BLaER1 treated with 17β-estradiol and CSF1 and Interleukin-3, amounts not matched to agents 10 nM and 100 nM (cell line): ENCODE measurements around the gene STK4.

Experiments used
- H3K27ac ChIP-seq, 11 experiments: shearing (Covaris generic); formaldehyde crosslinking; 2 replicates each; pipeline ENCODE4 v1.8.1; 2022
- H3K27me3 ChIP-seq, 11 experiments: shearing (Covaris generic); formaldehyde crosslinking; 2 replicates each; pipeline ENCODE4 v1.8.1; 2022
- H3K36me3 ChIP-seq, 11 experiments: shearing (Covaris generic); formaldehyde crosslinking; 2 replicates each; pipeline ENCODE4 v1.8.1; 2022
- H3K4me1 ChIP-seq, 10 experiments: shearing (Covaris generic); formaldehyde crosslinking; 2 replicates each; pipeline ENCODE4 v1.8.1; 2022
- H3K4me2 ChIP-seq, 11 experiments: shearing (Covaris generic); formaldehyde crosslinking; 2 replicates each; pipeline ENCODE4 v1.8.1; 2022
- H3K4me3 ChIP-seq, 10 experiments: shearing (Covaris generic); formaldehyde crosslinking; 2 replicates each; pipeline ENCODE4 v1.8.1; 2022
- H3K9ac ChIP-seq, 11 experiments: shearing (Covaris generic); formaldehyde crosslinking; 2 replicates each; pipeline ENCODE4 v1.8.1; 2022
- H3K9me3 ChIP-seq, 11 experiments: shearing (Covaris generic); formaldehyde crosslinking; replicated peaks in 1 of 11; 2 replicates each; pipeline ENCODE4 v1.8.1; 2022
- H4K20me1 ChIP-seq, 11 experiments: shearing (Covaris generic); formaldehyde crosslinking; 2 replicates each; pipeline ENCODE4 v1.8.1; 2022
- Cebpa-rat ChIP-seq, 11 experiments: shearing (Covaris generic); IDR thresholded peaks; 2 replicates each; pipeline ENCODE4 v1.8.1; 2022

Gene STK4

GRCh38 chr20:45036044-45036755 lies 69.9 kb downstream of the STK4 start:
- Histone ChIP-seq H3K9me3 (peaks cover 0 to 11% (median 7%) of the 10 kb centered on the region in 11 experiments; a peak in 8 of 22 replicates), H4K20me1 (peaks cover 0 to 60% (median 6%) of the 10 kb centered on the region in 11 experiments; a peak in 10 of 22 replicates), H3K4me1 (peaks cover 9 to 57% (median 27%) of the 10 kb centered on the region in 10 experiments; a peak in 19 of 20 replicates), H3K36me3 (peaks cover 28 to 68% (median 52%) of the 10 kb centered on the region in 11 experiments), H3K9ac (no peak overlapping the region; a peak in 1 of 22 replicates), H3K4me2 (peak overlapping the region; percentile 20 to 54 (median 42); a peak in 18 of 22 replicates), H3K27me3 (no peaks in the 10 kb centered on the region), H3K27ac (peak overlapping the region in 5 of 11 experiments; percentile 5 to 53 (median 10); a peak in 5 of 22 replicates), H3K4me3 (no peak overlapping the region)
- 0 out of 22 replicates have a peak, but pooled peaks of 1 of the 11 experiments have one; percentile 22 for TF ChIP-seq Cebpa-rat (IDR thresholded peaks at IDR 0.05)

DNA sequence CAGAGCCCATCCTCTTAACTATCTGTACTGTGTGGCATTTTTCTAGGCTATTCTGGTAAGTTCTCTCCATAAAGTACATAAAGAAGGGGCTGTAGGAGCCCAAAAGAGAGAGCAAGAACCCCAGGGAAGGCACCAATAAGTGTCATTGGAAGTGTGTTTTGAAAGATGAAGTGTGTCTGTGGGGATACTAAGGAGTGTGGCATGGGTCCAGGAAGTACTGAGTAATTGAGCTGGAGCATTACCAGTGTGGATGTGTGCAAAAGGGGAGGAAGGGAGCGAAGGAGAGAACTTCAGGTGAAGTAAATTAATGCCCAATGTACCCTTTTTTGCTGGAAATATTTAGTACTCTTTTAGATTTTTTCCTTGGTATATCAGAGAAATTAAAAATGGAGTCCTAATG lies 70.7 kb downstream of the STK4 start:
- no peak for TF ChIP-seq Cebpa-rat (IDR thresholded peaks at IDR 0.05)
- Histone ChIP-seq H3K4me1 (peaks cover 9 to 65% (median 29%) of the 10 kb centered on the region in 10 experiments; a peak in 19 of 20 replicates), H3K4me2 (peak overlapping the region in 2 of 11 experiments; percentile 25 to 50; a peak in 3 of 22 replicates)

GRCh38 chr20:45037635-45038034 lies 71.3 kb downstream of the STK4 start:
- Histone ChIP-seq H3K27ac (peak overlapping the region in 2 of 11 experiments; percentile 0 to 15; a peak in 2 of 22 replicates), H3K9ac (no peak overlapping the region), H3K27me3 (no peaks in the 10 kb centered on the region), H3K36me3 (peaks cover 21 to 68% (median 45%) of the 10 kb centered on the region in 11 experiments), H3K4me1 (peaks cover 9 to 69% (median 29%) of the 10 kb centered on the region in 10 experiments; a peak in 19 of 20 replicates), H3K4me2 (no peak overlapping the region), H3K9me3 (peaks cover 0 to 11% (median 3%) of the 10 kb centered on the region in 11 experiments; a peak in 7 of 22 replicates), H4K20me1 (peaks cover 0 to 59% (median 6%) of the 10 kb centered on the region in 11 experiments; a peak in 10 of 22 replicates), H3K4me3 (no peak overlapping the region)
- TF ChIP-seq Cebpa-rat (IDR thresholded peaks at IDR 0.05) = no peak

More for the DNA sequence above, 70.7 kb downstream of the STK4 start:
- H3K9me3 ChIP-seq = peaks cover 0 to 11% (median 7%) of the 10 kb centered on the region in 11 experiments; a peak in 7 of 22 replicates
- no peak overlapping the region for H3K4me3 ChIP-seq
- H3K9ac ChIP-seq = no peak overlapping the region
- H3K27me3 ChIP-seq = no peaks in the 10 kb centered on the region
- peak overlapping the region in 5 of 11 experiments; percentile 8 to 46 (median 25); a peak in 7 of 22 replicates for H3K27ac ChIP-seq
- H4K20me1 ChIP-seq = peaks cover 0 to 59% (median 6%) of the 10 kb centered on the region in 11 experiments; a peak in 10 of 22 replicates
- H3K36me3 ChIP-seq = peaks cover 22 to 68% (median 45%) of the 10 kb centered on the region in 11 experiments

GRCh38 chr20:45038745-45039474 lies 72.6 kb downstream of the STK4 start:
- Histone ChIP-seq H3K27ac (peak overlapping the region in 8 of 11 experiments; percentile 2 to 72 (median 56); a peak in 15 of 22 replicates), H3K36me3 (peaks cover 10 to 68% (median 41%) of the 10 kb centered on the region in 11 experiments; a peak in 21 of 22 replicates), H3K9me3 (peaks cover 0 to 11% (median 0%) of the 10 kb centered on the region in 11 experiments; a peak in 3 of 22 replicates), H4K20me1 (peaks cover 0 to 64% (median 9%) of the 10 kb centered on the region in 11 experiments; a peak in 10 of 22 replicates), H3K9ac (peak overlapping the region in 2 of 11 experiments; percentile 7 to 30; a peak in 1 of 22 replicates), H3K4me1 (peaks cover 9 to 70% (median 29%) of the 10 kb centered on the region in 10 experiments; a peak in 19 of 20 replicates), H3K4me2 (peak overlapping the region in 6 of 11 experiments; percentile 8 to 72 (median 48); a peak in 10 of 22 replicates), H3K27me3 (no peaks in the 10 kb centered on the region), H3K4me3 (no peak overlapping the region)
- no peak for TF ChIP-seq Cebpa-rat (IDR thresholded peaks at IDR 0.05)

- Histone ChIP-seq H3K4me2 (peak overlapping the region in 6 of 11 experiments; percentile 8 to 72 (median 48); a peak in 11 of 22 replicates), H3K27me3 (no peaks in the 10 kb centered on the region), H3K9me3 (peaks cover 0 to 11% (median 0%) of the 10 kb centered on the region in 11 experiments; a peak in 3 of 22 replicates), H3K27ac (peak overlapping the region in 10 of 11 experiments; percentile 8 to 72 (median 49); a peak in 14 of 22 replicates), H3K4me3 (no peak overlapping the region), H3K9ac (peak overlapping the region in 2 of 11 experiments; percentile 35 to 41; a peak in 2 of 22 replicates), H4K20me1 (peaks cover 0 to 68% (median 12%) of the 10 kb centered on the region in 11 experiments; a peak in 12 of 22 replicates), H3K36me3 (peaks cover 10 to 64% (median 37%) of the 10 kb centered on the region in 11 experiments; a peak in 21 of 22 replicates), H3K4me1 (peaks cover 9 to 75% (median 31%) of the 10 kb centered on the region in 10 experiments; a peak in 19 of 20 replicates)
- TF ChIP-seq Cebpa-rat (IDR thresholded peaks at IDR 0.05) = peak in 1 of 11 experiments; percentile 67; a peak in 3 of 22 replicates
Observed at GRCh38 chr20:45039475-45039820, 73.1 kb downstream of the STK4 start.

DNA sequence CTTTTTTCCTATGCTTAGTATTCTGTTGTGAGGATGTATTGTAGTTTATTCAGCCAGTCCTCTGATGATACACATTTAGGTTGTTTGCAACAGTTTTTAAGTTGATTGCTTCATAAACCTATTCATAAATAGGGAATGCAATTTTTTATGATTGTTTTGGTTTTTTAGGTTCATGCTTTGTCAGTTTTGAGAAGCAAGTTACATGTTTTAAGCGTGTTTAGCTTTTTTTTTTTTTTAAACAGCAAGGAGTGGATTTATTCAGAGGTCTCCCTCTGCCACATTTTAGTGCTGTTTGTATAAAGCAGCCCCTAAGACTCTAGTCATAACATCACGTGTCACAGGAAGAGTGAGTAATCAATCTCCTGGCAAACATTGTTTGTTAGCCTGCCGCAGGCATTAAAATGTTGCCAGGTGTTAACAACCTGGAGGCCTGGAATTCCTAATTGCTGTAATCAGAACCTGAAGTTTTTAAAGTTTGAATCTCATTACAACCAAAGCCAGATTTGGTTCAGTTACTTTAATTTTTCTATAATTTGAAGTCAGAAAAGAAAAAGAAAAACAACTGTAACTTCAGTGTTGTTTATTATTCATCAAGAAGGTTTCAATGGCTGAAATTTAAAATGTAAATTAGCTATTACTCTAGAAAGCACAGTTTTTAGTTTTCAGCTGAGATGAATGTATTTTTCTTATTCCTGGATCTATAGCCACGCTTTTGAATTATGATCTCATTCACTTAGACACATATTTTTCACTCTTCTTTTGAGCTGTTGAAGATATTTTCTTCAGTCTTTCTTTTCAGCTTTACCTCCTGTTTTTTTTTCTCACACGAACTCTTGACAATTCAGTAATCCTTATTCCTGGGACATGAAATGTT lies 75.4 kb downstream of the STK4 start:
- Histone ChIP-seq H3K36me3 (peaks cover 10 to 63% (median 35%) of the 10 kb centered on the region in 11 experiments; a peak in 20 of 22 replicates), H3K4me2 (peak overlapping the region in 3 of 11 experiments; percentile 11 to 43 (median 34); a peak in 5 of 22 replicates), H3K9me3 (peaks cover 0 to 11% (median 0%) of the 10 kb centered on the region in 11 experiments; a peak in 3 of 22 replicates), H3K4me3 (no peak overlapping the region), H3K9ac (peak overlapping the region in 4 of 11 experiments; percentile 18 to 54 (median 38); a peak in 3 of 22 replicates), H3K4me1 (peaks cover 0 to 71% (median 20%) of the 10 kb centered on the region in 10 experiments; a peak in 13 of 20 replicates), H4K20me1 (peaks cover 0 to 74% (median 23%) of the 10 kb centered on the region in 11 experiments; a peak in 14 of 22 replicates), H3K27ac (peak overlapping the region in 5 of 11 experiments; percentile 4 to 67 (median 12); a peak in 8 of 22 replicates), H3K27me3 (no peaks in the 10 kb centered on the region)
- TF ChIP-seq Cebpa-rat (IDR thresholded peaks at IDR 0.05) = no peak

- Histone ChIP-seq H3K4me1 (peaks cover 0 to 59% (median 18%) of the 10 kb centered on the region in 10 experiments; a peak in 12 of 20 replicates), H3K4me3 (no peak overlapping the region), H3K36me3 (peaks cover 10 to 68% (median 41%) of the 10 kb centered on the region in 11 experiments; a peak in 21 of 22 replicates), H3K9me3 (peaks cover 0 to 11% (median 0%) of the 10 kb centered on the region in 11 experiments; a peak in 3 of 22 replicates), H3K27ac (no peak overlapping the region), H3K9ac (no peak overlapping the region), H4K20me1 (peaks cover 0 to 82% (median 20%) of the 10 kb centered on the region in 11 experiments; a peak in 12 of 22 replicates), H3K4me2 (no peak overlapping the region), H3K27me3 (no peaks in the 10 kb centered on the region)
- TF ChIP-seq Cebpa-rat (IDR thresholded peaks at IDR 0.05) = no peak
Observed at GRCh38 chr20:45042978-45043377, 76.7 kb downstream of the STK4 start.
